ENCODE data around the gene TBR1. TPM values are rescaled to one million over a fixed set of nuclear protein-coding genes. Genes with fewer than 3 reads are reported as not detected.

Gene TBR1
- total RNA-seq, 1 experiment from 2014 or later = not detected

- no peaks in the 10 kb centered on the region for H3K27me3 ChIP-seq (ENCODE audit: insufficient read depth, low read depth)
- no peak overlapping the region for H3K4me3 ChIP-seq
- H3K9me2 ChIP-seq (ENCODE audit: insufficient read depth) = no peaks in the 10 kb centered on the region
- TF ChIP-seq CTCF (conservative IDR thresholded peaks at IDR 0.05) = no peak
- no peak for TF ChIP-seq EZH2 (IDR thresholded peaks at IDR 0.05; ENCODE audit: low read depth)
- CTCF ChIA-PET = no interaction called here
- no peaks in the 10 kb centered on the region for H3K4me1 ChIP-seq (replicated peaks; ENCODE audit: insufficient read depth)
- H3K36me3 ChIP-seq (ENCODE audit: low read depth) = no peaks in the 10 kb centered on the region; the same call in 1 of the 2 replicates
- no peaks in the 10 kb centered on the region for H3K9me3 ChIP-seq (ENCODE audit: insufficient read depth, low read depth)
- H3F3A ChIP-seq (ENCODE audit: insufficient read depth, low read depth) = no peaks in the 10 kb centered on the region
- 0 out of 2 replicates have a peak overlapping the region, but pooled peaks have one; percentile 9 for H3K27ac ChIP-seq
- no peaks in the 10 kb centered on the region for H4K20me1 ChIP-seq (ENCODE audit: insufficient read depth)
- no peak for DNase-seq
- POLR2A ChIA-PET (ENCODE audit: unreplicated experiment) = no interaction called here
- no TSS peak for BruUV-seq (replicated peaks)
- H3K79me2 ChIP-seq (ENCODE audit: low read depth) = no peaks in the 10 kb centered on the region
- H2AFZ ChIP-seq = no peak overlapping the region
- H3K4me2 ChIP-seq = no peak overlapping the region
- intact Hi-C loops (cut with micrococcal nuclease; ENCODE audit: unreplicated experiment) = no loop called here
These were observed 33.4 kb upstream of the TBR1 start for GRCh38 chr2:161382747-161383146.

GRCh38 chr2:161384864-161385263 is 31.2 kb upstream of the TBR1 start:
- no peak overlapping the region for H3K4me2 ChIP-seq
- H3K4me3 ChIP-seq = no peak overlapping the region
- no peaks in the 10 kb centered on the region for H3K4me1 ChIP-seq (replicated peaks; ENCODE audit: insufficient read depth)
- ChIA-PET CTCF (no interaction called here), POLR2A (ENCODE audit: unreplicated experiment) (no interaction called here)
- H3F3A ChIP-seq (ENCODE audit: insufficient read depth, low read depth) = no peaks in the 10 kb centered on the region
- H3K27me3 ChIP-seq (ENCODE audit: insufficient read depth, low read depth) = no peaks in the 10 kb centered on the region
- H3K9me3 ChIP-seq (ENCODE audit: insufficient read depth, low read depth) = no peaks in the 10 kb centered on the region
- intact Hi-C loops (cut with micrococcal nuclease; ENCODE audit: unreplicated experiment) = no loop called here
- H4K20me1 ChIP-seq (ENCODE audit: insufficient read depth) = no peaks in the 10 kb centered on the region; the same call in 1 of the 2 replicates
- no peak overlapping the region for H3K27ac ChIP-seq
- DNase-seq = no peak
- TF ChIP-seq CTCF (conservative IDR thresholded peaks at IDR 0.05) (no peak), EZH2 (IDR thresholded peaks at IDR 0.05; ENCODE audit: low read depth) (no peak)
- no peak overlapping the region for H2AFZ ChIP-seq
- no peaks in the 10 kb centered on the region; the same call in 1 of the 2 replicates for H3K36me3 ChIP-seq (ENCODE audit: low read depth)
- no peaks in the 10 kb centered on the region for H3K9me2 ChIP-seq (ENCODE audit: insufficient read depth)
- H3K79me2 ChIP-seq (ENCODE audit: low read depth) = no peaks in the 10 kb centered on the region
- BruUV-seq (replicated peaks) = no TSS peak

DNA sequence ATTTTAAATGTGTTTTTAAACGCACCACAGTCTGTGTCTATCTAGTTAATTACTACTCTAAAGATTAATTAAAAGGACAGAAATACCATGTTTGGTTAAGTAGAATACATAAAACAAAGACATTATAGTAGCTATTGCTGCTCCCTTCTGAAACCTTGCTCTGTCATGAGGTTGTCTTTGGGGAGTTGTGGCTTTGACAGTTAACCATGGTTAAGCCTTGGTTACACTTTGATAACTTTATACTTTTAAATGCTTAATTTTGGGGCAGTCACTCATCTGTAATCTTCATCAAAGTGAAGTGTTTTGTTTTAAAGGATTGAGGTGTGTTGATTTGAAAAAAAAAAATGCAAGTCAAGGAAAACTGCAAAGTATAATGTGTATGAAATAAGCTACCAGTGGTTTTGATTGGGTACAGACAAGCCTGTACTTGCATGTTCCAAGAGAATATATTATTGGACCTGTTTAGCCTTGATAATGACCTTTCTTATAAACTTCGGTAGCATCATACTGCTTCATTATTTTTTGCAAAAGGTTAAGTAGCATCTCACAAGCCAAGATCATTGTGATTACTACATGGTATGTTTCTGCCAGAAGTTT is 29.8 kb upstream of the TBR1 start:
- Histone ChIP-seq H2AFZ (no peak overlapping the region), H3K4me1 (replicated peaks; ENCODE audit: insufficient read depth) (no peaks in the 10 kb centered on the region), H3K9me2 (ENCODE audit: insufficient read depth) (no peaks in the 10 kb centered on the region), H3K9me3 (ENCODE audit: insufficient read depth, low read depth) (no peaks in the 10 kb centered on the region), H3F3A (ENCODE audit: insufficient read depth, low read depth) (no peaks in the 10 kb centered on the region), H3K4me3 (no peak overlapping the region), H3K4me2 (no peak overlapping the region), H4K20me1 (ENCODE audit: insufficient read depth) (no peaks in the 10 kb centered on the region; the same call in 1 of the 2 replicates), H3K79me2 (ENCODE audit: low read depth) (no peaks in the 10 kb centered on the region), H3K27ac (no peak overlapping the region), H3K27me3 (ENCODE audit: insufficient read depth, low read depth) (no peaks in the 10 kb centered on the region), H3K36me3 (ENCODE audit: low read depth) (no peaks in the 10 kb centered on the region; the same call in 1 of the 2 replicates)
- intact Hi-C loops (cut with micrococcal nuclease; ENCODE audit: unreplicated experiment) = no loop called here
- POLR2A ChIA-PET (ENCODE audit: unreplicated experiment) = no interaction called here
- TF ChIP-seq CTCF (conservative IDR thresholded peaks at IDR 0.05) = no peak
- no peak for TF ChIP-seq EZH2 (IDR thresholded peaks at IDR 0.05; ENCODE audit: low read depth)
- no peak for DNase-seq
- no TSS peak for BruUV-seq (replicated peaks)
- CTCF ChIA-PET = no interaction called here
